ENCODE data around the gene SAMD1.

SAMD1 gene

DNA sequence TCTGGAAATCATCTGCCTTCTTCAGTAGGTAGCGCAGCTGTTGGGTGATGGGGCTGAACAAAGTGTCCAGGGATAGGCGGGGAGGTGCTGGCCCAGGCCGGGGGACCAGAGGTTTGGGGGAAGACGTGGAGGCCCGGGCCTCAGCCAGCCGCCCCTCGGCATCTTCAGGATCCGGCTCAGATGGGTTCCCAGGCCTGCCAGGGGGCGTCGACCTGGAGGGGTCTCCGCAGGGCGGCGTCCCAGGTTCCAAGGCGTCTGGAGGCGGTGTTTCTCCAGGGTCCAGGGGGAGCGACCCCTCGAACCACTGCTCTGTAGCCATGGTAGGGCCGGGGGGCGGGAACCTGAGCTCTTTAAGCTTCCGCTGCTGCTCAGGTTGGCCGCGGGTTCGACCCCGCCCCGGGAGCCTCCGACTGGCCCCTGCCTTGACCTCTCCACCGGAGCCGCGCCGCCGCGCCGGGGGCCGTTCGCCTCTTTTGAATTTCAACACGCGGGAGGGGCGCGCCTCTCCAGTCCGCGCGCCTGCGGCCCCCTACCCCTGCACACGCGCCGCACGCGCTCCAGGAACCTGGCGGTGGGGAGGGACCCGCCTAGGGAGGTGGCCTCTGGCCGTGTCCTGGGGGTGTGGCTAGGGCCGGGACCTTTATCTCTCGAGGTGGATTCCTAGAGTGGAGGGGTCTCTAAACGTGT lies 5.1 kb downstream of the SAMD1 start, which contains the start of gene C19orf67:
Gene C19orf67 (minus strand): TSS at position 475 of the 687 bp plus-strand sequence. CDS start 156 bp downstream, at position 319.
- no peak within 1 kb of the TSS for H3K27ac ChIP-seq
- DNase-seq = no peak
- TF ChIP-seq, protein P1, sequence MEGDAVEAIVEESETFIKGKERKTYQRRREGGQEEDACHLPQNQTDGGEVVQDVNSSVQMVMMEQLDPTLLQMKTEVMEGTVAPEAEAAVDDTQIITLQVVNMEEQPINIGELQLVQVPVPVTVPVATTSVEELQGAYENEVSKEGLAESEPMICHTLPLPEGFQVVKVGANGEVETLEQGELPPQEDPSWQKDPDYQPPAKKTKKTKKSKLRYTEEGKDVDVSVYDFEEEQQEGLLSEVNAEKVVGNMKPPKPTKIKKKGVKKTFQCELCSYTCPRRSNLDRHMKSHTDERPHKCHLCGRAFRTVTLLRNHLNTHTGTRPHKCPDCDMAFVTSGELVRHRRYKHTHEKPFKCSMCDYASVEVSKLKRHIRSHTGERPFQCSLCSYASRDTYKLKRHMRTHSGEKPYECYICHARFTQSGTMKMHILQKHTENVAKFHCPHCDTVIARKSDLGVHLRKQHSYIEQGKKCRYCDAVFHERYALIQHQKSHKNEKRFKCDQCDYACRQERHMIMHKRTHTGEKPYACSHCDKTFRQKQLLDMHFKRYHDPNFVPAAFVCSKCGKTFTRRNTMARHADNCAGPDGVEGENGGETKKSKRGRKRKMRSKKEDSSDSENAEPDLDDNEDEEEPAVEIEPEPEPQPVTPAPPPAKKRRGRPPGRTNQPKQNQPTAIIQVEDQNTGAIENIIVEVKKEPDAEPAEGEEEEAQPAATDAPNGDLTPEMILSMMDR (IDR thresholded peaks at IDR 0.05; ENCODE audit: low read depth, low read length) = no peak

DNA sequence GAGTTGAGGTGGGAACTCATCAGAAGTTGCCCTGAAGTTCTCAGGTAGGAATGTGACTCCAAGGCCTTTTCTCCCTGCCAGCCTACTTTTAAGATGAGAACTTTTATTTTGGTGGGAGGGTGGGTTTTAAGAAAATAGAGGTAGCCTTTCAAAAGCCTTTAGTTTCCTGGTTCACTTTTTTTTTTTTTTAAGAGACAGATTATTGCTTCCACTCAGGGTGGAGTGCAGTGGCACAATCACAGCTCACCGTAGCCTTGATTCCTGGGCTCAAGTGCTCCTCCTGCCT lies 7.9 kb downstream of the SAMD1 start:
- DNase-seq = no peak
- Histone ChIP-seq H3K27ac (no peak overlapping the region), H3K27me3 (ENCODE audit: insufficient read depth, low read depth, severe bottlenecking) (no peaks in the 10 kb centered on the region), H3K9me3 (ENCODE audit: severe bottlenecking) (no peaks in the 10 kb centered on the region), H3K36me3 (peaks cover 16% of the 10 kb centered on the region), H3K4me3 (ENCODE audit: low read depth, low read length) (no peak overlapping the region)
- TF ChIP-seq, protein P1 (IDR thresholded peaks at IDR 0.05; ENCODE audit: low read depth, low read length) = no peak

More for the DNA sequence above, 5.1 kb downstream of the SAMD1 start, which contains the start of gene C19orf67:
- Histone ChIP-seq H3K9me3 (ENCODE audit: severe bottlenecking) (no peaks in the 10 kb centered on the region), H3K27me3 (ENCODE audit: insufficient read depth, low read depth, severe bottlenecking) (no peaks in the 10 kb centered on the region), H3K36me3 (peaks cover 31% of the 10 kb centered on the region), H3K4me3 (ENCODE audit: low read depth, low read length) (no peak within 1 kb of the TSS)

DNA sequence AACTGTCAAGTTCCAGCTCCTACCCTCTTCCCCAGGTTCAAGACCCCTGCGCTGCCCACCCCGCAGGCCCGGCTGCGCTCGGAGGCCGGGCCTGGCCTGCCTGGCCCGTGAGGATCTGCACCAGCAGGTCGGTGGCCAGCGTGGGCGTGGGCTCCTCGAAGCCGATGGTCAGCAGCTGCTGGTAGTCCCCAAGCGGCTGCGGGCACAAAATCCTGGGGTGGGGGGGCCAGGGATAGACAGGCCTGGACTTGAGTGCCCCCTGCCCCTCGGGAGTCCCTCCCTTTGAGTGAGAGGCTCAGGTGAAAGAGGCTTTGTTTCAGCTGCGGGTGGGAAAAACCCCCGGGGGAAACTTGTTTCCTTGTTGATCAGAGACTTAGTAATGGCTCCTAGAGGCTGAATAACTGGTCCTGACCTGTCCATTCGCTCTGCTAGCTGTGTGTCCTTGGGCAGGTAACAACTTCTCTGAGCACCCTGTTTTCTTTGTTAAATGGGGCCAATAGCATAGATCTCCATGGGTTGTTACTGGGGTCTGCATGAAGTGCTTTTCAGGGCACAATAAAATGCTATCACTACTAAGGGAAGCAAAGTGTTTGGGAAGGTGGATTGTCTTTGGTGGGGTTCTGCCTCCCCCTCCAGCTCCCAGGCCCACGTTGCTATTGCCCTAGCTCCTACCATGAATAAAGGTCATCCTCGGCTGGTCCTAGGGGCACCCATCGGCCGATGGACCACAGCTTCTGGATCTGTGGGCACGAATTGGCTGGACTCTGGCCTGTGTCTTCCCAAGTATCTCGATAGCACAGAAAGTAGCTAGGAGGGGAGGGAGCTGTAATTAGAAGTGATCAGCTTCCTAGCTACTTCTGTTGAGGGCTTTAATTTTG lies 8.5 kb downstream of the SAMD1 start:
- peak overlapping the region; percentile 54 for H3K27ac ChIP-seq
- DNase-seq = peak; percentile 61
- H3K9me3 ChIP-seq (ENCODE audit: severe bottlenecking) = no peaks in the 10 kb centered on the region
- H3K4me3 ChIP-seq (ENCODE audit: low read depth, low read length) = peak overlapping the region; percentile 66
- H3K27me3 ChIP-seq (ENCODE audit: insufficient read depth, low read depth, severe bottlenecking) = no peaks in the 10 kb centered on the region
- TF ChIP-seq, protein P1 (IDR thresholded peaks at IDR 0.05; ENCODE audit: low read depth, low read length) = no peak
- peaks cover 10% of the 10 kb centered on the region for H3K36me3 ChIP-seq

DNA sequence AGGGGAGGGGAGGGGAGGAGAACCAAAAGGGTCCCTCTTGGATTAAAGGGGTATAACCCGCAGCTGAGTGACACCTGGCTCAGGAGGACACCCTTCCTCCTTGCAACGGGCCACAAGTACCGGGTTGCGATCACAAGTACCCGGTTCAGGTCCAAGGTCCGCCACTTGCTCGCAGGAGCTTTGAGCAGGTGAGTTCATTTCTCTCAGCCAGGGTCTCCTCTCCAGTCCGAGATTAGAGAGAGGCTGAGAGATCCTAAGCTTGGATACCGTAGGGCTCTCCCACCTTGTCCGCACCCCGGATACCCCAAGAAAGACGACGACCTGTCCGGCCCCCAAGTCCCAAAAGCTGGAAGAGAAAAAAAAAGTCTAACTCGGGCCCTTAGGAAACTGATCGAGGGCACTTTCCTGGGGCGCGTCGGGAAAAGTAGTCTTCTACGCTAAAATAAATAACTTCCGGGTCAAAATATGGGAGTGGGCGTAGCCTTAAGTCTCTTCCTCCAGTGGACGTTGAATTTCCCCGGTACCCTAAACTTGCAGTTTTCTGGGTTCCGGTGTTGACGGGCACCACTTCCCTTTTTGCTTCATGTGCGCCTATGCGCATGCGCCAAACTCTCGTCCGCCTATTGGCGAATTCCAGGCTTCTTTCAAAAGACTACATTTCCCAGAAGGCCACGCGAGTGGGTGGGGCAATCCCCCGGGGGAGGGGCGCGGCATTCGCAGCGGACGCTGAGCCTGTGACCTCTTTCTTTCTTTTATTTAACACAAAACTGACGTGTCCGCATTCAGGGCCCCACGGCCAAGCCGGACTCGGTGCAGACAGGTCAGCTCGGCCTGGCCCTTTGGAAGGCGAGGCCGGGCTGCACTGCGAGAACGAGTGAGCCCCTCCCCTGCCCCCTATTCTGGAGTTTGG lies 9.4 kb downstream of the SAMD1 start:
- TF ChIP-seq, protein P1 (IDR thresholded peaks at IDR 0.05; ENCODE audit: low read depth, low read length) = no peak
- no peaks in the 10 kb centered on the region for H3K27me3 ChIP-seq (ENCODE audit: insufficient read depth, low read depth, severe bottlenecking)
- H3K36me3 ChIP-seq = peaks cover 1% of the 10 kb centered on the region
- DNase-seq = peak; percentile 98
- peak overlapping the region; percentile 54 for H3K27ac ChIP-seq
- H3K4me3 ChIP-seq (ENCODE audit: low read depth, low read length) = peak overlapping the region; percentile 66
- no peaks in the 10 kb centered on the region for H3K9me3 ChIP-seq (ENCODE audit: severe bottlenecking)

DNA sequence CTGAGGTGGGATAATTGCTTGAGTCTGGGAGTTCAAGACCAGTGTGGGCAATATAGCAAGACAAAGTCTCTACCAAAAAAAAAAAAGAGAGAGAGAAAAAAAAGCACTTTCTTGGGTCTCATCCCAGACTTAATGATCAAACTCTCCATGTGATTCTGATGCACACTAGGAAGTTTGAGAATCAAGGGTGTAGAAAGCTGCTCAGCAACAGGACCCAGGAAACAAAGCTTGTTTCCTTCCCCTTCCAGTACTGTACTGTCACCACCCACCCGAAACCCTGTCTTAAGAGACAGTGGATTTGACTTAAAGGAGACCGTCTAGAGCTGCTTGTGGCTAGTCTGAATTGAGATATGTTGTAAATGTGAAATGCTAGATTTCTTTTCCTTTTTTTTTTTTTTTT lies 12.1 kb downstream of the SAMD1 start:
- Histone ChIP-seq H3K27me3 (ENCODE audit: insufficient read depth, low read depth, severe bottlenecking) (no peaks in the 10 kb centered on the region), H3K9me3 (ENCODE audit: severe bottlenecking) (no peaks in the 10 kb centered on the region), H3K36me3 (no peaks in the 10 kb centered on the region), H3K27ac (no peak overlapping the region), H3K4me3 (ENCODE audit: low read depth, low read length) (no peak overlapping the region)
- DNase-seq = no peak
- TF ChIP-seq, protein P1 (IDR thresholded peaks at IDR 0.05; ENCODE audit: low read depth, low read length) = no peak
